22Rv1 (cell line): ENCODE data around the gene GLT6D1.
"Not testable (repeated sequence)": the region's sequence is repeated elsewhere in the genome, so short reads cannot be mapped to it uniquely, and the experiment has no call there.

Experiments
- H3K27ac ChIP-seq: fragments of 450-650 bp; 2 replicates; pipeline ENCODE4 v1.5.1; 2017
- CTCF ChIP-seq: fragments of 450-650 bp; IDR thresholded peaks from 2 replicates; pipeline ENCODE4 v1.5.1; 2017; ENCODE audit warnings: mild to moderate bottlenecking
- ZFX ChIP-seq: fragments of 450-650 bp; IDR thresholded peaks from 2 replicates; pipeline ENCODE4 v1.6.1; 2017; ENCODE audit warnings: antibody characterized with exemption, borderline replicate concordance

The GLT6D1 gene

DNA sequence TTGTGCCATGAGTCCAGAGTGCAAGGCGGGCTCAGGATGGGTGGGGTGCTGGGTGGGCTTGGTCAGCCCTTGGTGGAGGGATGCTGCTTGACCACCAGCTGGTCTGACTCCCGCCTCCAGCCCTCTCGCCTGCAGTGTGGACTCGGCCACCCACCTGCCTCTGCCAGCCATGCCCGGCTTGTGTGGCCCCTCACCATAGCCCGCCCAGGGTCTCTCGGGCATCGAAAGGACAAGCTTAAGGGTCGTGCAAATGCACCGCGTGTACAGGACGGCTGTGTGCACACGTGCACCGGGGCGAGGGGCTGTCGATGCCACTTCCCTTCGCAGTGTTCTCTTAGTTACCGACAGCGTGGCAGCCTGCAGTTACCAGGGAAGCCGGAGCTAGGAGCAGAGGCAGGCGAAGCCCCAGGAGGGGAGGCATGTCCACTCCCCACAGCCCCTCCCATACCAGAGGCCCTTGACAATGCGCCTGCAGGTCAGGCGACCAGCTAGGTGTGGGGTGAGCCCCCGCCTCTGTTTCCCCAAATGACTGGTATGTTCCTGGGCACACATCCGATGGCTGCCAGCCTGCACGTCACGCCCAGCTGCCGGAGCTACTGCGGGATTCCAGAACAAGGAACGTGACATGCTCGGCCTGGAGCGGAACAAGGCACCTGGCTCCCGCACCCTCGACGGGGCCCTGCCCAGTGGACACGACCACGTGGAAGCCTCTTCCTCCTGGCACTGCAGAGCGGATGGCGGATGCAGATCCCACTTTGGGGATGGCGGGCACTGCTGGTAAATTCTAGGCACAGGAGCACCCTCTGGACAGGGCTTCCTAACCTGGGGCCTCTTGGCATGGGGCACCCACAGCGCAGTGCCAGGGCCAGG, 31.6 kb upstream of the GLT6D1 start:
- no peak overlapping the region for H3K27ac ChIP-seq
- TF ChIP-seq CTCF (no peak), ZFX (no peak)

DNA sequence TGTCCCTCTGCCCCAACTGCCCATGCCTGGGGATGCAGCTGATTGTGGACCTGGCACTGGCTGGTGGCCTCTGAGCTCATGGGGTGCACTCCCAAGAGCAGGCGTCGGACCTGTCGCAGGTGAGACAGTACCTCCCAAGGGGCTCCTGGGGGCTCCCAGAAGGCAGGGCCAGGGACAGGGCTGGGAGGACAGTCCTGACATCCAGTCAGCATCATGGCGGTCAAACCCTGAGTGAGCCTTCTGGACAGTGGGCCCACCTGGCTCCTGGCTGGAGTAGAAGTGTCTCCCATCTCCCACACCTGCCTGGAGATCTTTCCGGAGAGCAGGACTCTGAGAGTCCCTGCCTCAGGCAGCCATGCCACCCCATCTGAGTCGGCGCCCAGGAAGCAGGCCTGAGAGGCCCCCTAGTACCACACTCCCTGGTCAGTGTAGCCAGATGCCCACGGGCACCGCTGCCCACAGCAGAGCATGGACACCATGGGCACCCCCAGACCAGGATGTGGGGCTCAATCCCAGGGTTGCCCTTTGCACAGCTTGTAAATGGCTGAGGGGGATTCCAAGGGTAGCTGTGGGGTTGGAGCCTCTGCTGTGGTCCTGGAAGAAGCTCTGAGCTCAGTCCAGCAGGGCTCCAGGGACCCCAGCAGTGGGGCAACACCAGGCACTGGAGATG, 30.4 kb upstream of the GLT6D1 start:
- TF ChIP-seq CTCF (no peak), ZFX (no peak)
- H3K27ac ChIP-seq: no peak overlapping the region

DNA sequence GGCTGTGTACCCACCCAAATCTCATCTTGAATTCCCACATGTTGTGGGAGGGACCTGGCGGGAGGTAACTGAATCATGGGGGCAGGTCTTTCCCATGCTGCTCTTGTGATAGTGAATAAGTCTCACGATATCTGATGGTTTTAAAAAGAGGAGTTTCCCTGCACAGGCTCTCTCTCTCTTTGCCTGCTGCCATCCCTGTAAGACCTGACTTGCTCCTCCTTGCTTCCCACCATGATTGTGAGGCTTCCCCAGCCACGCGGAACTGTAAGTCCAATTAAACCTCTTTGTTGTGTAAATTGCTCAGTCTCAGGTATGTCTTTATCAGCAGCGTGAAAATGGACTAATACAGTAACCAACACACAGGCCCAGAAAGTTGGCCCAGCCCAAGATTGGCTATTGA, 29.7 kb upstream of the GLT6D1 start:
- not testable (repeated sequence) for H3K27ac ChIP-seq

DNA sequence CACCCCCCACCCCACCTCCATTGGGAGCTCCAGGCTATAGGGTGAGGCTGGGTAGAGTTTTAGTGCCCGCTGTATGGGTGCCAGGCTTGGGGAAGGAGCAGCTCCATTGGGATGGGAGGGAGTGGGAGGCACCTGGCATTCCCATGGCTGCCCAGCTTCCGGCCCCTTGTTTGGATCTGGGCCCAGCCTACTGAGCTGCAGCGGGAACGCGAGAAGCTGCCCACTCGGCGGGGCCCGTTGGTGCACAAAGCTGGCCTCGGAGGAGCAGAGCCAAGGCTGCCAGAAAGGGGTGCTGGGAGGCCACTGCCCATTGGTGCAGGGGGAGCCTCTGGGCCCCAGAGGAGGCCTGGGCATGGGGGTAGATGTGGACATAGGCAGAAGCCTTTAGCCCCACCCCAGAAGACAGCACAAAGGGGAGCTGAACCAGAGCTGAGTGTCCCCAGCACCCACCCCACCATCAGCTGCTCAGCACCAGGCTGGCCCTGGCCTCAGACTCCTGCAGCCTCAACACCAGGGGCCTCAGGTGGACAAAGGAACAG, 28.2 kb upstream of the GLT6D1 start:
- no peak overlapping the region for H3K27ac ChIP-seq
- TF ChIP-seq ZFX: no peak
- TF ChIP-seq CTCF: no peak

GRCh38 chr9:135666534-135667462, 27.5 kb upstream of the GLT6D1 start:
- TF ChIP-seq CTCF (no peak), ZFX (no peak)
- no peak overlapping the region for H3K27ac ChIP-seq

DNA sequence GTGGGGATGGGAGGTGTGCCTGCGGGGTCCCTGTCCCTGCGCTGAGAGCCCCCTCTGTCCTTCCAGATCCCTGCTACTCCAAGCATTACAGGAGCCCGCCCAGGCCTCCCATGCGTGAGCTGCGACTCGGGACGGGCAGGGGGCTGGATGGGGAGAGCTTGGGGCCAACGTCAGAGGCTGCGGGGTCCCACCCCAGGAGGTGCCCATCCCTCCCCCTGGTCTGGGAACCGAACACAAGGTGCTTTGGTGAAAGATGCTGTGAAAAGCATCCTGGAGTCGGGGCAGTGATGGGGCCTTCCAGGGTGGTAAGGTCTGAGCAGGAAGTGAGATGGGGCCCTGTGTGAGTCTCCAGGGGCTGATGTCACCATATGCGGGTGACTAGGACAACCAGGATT, 26.5 kb upstream of the GLT6D1 start:
- TF ChIP-seq ZFX (no peak), CTCF (no peak)

More for the DNA sequence above, 26.5 kb upstream of the GLT6D1 start:
- H3K27ac ChIP-seq: no peak overlapping the region
